HG03039 (cell line): Measurements from ENCODE around the gene DPYSL3.
A peak's percentile ranks its signal among the peaks of the same experiment; 100 is the strongest.

Experiments used
- ATAC-seq: cut with Tn5 transposase; IDR thresholded peaks from one replicate; pipeline ENCODE4 v1.9.1; 2021; ENCODE audit warnings: mild to moderate bottlenecking, moderate library complexity; ENCODE audit not compliant: unreplicated experiment

DPYSL3 gene

DNA sequence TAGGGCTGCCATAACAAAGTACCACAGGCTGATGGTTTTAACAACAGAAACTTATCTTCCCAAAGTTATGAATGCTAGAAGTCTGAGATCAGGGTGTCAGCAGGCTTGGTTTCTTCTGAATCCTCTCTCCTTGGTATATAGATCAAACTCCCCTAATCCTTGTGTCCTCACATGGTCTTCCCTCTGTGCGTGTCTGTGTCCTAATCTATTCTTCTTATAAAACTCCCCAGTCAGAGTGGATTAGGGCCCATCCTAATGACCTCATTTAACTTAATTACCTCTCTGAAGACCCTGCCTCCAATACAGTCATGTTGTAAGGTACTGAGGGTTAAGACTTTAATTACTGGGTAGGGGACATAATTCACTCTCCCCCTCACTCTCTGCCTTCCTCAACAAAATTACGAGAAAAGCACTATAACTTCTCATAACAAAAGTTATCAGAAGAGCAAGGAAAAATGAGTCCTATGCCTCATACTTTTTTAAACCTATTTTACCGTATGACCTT, 68.6 kb downstream of the DPYSL3 start:
- ATAC-seq, result no peak

DNA sequence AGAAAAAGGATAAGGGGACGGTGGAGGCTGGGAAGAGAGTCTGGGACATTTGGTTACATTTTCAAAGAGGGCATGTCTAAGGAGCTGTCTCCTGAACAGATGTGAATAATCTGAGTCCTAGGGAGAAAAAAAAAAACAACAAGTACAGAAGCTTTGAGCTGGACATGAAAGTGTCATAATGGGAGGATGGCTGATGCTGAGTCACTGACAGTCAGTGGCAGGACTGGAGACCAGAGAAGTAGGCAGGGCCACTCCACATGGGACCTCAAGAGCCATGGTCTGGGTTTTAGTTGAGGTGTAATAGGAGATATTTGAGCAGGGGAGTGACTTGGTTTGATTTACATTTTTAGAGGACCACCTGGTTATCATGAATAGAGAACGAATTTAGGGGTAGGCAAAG, 70.6 kb downstream of the DPYSL3 start:
- ATAC-seq, result no peak

DNA sequence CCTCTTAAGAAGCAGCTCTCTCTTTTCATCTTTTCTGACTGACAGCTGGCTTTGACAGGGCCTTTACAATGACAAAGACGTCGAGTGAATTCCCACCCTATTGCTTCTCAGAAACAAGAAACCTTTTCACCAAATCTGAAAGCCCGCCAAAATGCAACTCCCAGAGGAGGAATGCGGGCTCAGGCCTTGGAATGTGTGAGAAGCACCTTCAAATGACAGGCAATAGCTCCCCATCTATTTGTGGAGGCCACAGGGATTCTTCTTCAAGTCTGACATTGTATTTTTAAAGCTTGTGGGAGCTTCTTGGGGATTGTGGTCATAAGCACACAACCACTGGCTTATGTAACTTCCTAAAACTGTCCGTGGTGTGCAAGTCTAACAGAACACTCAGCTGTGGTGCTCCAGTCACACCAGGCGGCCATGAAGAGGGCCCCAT, 72.7 kb downstream of the DPYSL3 start:
- ATAC-seq, result no peak

DNA sequence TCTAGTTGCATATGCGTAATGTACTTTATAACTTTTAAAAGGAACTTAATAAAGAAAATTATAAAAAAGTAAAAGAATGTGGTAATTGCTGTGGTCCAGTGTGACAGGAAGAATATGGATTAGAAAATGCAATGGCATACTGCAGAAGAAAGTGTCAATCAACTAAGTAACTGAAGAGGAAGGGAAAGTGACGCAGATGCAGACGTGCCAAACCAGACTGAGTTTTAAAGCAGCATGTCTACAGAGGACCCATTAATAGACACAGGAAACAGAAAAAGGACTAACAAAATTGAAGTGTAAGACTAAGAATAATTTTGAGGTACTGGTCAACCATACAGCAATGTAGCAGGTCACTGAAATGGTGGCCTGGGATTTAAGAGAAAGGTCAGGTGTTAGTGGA, 73.3 kb downstream of the DPYSL3 start:
- ATAC-seq, result no peak

DNA sequence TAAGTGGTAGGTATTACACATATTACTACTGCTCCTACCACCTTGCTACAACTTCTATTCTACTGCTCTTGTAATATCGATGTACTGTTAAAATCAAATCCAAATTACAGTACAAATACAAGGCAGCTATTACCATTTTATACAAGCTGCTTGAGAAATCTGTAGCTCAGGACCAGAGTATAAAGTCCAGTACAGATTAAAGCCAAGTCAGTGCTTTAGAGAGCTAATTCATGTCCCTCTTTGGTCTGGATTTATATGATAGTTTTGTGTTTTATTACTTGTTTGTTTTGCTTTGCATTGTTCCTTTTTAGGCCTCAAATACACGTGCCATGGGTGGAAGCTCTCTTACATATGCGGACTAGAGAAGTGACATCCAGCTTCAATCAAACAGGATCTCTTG, 75.8 kb downstream of the DPYSL3 start:
- no peak for ATAC-seq

DNA sequence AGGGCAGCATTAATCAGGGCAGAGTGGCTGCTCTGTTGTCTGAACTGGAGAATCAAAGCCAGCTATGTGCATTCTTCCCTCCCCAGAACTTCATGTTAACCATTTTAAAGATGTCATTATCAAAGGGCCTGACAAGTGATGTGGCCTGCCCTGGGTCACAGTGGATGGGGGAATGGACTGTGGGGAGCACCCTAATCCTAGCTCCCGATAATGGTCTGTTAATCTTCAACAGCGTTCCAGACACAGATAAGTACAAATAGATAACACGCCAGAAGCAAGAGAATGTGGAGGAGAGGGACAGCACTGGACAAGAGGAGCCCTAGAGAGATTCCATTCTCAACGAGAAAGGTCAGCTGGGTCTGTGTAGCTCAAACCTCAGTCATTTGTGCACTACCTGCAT, 77.5 kb downstream of the DPYSL3 start:
- no peak for ATAC-seq

DNA sequence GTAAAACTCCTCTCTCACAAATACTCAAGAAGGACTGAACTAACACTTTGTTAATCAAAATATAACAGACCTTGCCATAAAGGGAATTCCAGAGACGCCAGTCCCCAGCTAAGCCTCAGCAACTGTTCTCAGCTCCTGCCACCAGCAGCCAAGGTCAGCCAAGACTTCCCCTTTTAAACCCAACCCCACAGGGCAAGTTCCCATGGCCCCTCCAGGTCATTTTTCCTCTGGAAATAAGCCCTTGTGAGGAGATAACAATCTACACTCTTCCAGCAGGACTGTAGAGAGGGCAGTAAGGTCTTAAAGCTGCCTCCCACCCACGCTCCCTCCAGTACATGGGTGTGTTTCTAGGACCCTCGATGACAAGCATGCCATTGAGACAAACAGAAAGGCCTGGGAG, 78.3 kb downstream of the DPYSL3 start:
- ATAC-seq, result no peak

DNA sequence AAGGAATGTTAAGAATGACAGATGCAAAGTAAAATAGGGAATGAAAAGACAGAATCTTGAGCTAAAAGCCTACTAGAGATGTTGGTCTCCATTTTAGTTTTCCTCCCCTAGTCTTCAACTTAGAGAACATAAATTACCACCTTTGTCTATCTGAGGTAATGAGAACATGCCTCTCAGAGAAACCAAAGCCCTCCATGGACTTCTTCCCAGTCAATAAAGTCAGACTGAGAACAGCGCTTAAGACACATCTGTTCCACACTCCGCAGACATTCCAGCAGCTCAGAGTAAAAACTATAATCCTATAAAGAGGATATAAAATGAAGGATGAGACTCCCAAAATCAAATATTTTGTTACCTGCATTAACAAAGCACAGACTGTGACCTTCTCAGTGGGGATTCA, 79.2 kb downstream of the DPYSL3 start:
- ATAC-seq, result no peak

DNA sequence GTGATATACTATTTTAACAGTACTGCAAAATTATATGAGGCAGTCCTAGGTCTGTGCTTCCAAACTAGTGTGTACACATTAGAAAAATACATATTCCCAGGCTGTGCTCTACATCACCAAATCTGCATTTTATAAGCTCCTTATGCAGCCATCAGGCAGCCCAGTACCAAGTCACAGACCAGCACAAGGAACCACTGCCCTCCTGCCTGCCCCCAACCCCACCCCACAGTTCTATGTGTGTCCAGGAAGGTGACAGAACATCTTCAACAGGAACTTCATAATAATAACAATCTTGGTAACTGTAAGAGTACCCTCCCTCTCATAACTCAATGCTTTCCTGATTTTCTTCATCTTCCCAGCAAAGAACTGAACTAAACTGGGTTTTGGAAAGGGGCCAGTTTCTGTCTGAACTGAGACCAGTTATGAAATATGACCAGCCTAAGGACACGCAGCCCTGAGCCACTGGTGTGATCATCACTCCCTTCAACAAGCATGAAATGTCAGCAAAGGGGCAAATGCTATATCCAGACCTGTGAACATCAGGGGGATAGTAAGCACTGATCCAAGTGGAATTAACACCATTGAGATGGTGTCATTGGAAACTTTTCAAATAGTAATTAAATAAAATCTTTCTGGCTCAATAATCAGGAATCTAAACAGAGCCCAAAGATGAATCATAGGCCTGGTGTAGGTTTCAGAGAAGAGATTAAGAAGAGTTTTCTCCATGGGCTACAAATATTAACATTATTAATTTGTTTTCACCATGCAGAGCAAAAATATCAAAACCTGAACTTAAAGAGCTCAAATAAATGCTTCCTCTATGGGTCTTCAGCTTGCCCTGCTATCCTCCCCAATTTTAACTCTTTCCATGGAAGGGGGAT, 82.1 kb downstream of the DPYSL3 start:
- ATAC-seq, result no peak

DNA sequence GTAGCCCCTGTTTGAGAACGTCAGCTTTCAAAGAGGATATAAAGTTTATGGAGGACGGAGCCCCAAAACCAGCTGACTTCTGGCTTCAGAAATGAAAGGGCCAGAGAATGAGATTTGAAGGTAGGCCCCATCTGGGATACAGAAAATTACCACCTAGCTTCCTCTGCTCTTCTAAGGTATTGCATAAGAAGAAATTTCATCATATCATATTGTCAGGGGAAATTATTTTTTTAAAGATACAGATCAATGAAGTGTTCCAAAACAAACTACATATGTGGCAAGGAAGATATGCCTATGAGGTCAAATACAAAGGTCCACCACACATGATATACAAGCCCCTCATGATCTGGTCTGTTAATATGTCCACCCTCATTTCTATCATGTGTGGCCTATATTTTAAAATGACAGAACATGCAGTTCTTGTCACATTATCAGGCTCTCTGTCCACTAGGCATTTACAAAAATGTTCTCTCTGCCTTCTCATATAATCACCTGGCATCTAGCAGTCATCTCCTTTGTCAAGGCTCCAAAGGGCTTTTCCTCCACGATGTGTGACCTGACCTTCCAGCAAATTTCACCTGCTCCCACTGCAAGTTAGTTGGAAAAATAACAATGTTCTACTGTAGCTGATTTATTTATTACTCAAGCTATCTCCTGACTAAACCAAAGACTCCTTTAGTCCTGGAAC, 83.1 kb downstream of the DPYSL3 start:
- no peak for ATAC-seq

DNA sequence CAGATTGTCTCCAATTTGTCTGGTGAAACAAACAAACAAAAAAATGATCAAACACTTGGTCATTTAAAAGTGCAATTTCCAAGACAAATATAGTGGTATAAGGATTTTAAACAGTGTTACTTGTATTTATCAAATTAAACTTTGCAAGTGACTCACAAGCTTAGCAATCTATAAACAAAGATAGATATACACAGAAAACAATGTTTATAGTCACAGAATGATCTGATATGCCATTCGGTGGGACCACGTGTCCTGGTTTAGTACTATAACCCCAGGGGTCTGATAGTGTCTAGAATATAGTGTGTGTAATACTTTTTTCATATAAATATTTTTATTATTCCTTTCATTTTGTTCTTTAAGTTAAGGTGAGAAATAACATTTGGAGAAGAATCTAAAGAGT, 91.3 kb downstream of the DPYSL3 start:
- no peak for ATAC-seq

DNA sequence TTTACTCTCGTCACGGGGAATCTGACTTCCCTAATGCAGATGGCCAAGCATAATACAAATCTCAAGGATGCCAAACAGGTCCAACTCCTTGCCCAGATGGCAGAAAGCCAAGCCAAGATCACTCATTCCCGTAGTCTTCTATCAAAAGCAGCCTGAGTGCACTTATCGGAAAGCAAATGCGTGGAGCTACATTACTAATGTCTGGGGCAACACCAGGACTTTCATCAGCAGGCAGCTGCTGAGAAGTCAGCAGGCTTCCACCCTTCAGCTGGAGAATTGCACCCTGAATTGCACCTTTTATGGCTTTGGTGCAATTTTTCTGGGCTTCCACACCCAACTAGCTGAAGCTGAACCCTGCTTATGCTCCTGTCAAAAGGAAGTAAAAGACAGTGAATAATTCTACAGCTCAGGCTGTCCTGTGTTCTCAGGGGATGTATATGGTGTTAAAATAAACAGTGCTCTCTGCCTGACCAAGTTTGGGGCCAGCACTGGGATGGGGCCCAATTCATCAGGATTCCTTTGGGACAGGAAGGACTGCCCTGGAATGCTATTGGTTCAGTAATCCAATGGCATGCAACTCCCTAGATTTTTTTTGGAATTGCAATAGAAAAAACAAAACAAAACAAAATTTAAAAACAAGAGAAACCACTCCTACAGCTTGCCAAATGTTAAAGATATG, 92.6 kb downstream of the DPYSL3 start:
- no peak for ATAC-seq

DNA sequence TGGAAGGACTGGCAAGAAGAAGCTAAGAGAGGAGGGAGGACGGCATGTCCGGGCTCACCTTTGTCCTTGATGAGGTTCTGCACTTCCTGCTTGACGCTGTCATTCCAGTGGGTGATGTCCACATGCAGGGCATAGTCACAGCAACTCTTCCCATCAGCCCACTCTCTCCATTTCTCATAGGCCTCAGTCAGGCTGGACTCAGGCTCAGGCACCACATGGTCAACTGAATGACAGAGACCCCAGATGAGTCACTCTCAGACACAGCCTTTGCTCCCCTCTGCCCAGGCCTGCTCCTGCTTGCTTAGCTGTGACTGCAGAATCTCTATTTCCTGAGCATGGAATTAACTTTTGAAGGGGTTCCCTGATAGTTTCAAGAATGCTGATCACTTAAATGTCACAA, 94.2 kb downstream of the DPYSL3 start:
- no peak for ATAC-seq

DNA sequence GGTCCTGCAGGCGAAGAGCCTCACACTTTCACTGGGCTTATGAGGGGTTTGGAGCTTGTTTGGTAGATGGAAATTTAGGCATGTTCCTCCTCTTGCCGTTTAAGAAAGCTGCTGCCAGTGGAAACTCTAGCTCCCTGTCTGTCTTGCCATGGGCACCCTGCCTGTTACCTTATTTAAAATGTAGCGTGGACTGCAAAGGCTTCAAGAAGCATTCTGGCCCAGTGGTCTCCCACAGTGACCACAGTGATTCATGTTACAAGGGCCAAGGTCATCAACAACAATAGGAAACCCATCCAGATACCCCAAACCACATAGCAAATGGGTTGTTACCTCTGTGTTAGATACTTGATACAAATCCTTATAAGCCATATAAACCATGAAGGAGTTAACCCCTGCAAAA, 96.6 kb downstream of the DPYSL3 start:
- no peak for ATAC-seq

DNA sequence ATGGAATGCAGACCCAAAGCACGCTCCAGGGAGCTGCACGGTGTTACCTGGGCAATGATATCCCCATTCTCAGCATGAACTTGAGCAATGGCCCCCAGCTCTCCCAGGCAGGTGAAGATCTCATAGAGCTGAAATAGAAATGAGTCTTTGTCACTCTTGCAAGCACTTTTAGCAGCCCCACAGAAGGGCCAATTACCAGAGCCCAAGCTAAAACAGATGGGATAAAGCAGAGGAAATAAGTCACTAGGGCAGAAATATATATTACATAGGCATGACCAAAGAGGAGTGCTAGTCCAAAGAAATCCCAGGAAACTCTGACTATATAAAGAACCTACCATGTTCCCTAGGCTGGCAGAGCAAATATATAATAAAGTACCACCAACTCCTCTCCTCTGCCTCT, 97.3 kb downstream of the DPYSL3 start:
- no peak for ATAC-seq

DNA sequence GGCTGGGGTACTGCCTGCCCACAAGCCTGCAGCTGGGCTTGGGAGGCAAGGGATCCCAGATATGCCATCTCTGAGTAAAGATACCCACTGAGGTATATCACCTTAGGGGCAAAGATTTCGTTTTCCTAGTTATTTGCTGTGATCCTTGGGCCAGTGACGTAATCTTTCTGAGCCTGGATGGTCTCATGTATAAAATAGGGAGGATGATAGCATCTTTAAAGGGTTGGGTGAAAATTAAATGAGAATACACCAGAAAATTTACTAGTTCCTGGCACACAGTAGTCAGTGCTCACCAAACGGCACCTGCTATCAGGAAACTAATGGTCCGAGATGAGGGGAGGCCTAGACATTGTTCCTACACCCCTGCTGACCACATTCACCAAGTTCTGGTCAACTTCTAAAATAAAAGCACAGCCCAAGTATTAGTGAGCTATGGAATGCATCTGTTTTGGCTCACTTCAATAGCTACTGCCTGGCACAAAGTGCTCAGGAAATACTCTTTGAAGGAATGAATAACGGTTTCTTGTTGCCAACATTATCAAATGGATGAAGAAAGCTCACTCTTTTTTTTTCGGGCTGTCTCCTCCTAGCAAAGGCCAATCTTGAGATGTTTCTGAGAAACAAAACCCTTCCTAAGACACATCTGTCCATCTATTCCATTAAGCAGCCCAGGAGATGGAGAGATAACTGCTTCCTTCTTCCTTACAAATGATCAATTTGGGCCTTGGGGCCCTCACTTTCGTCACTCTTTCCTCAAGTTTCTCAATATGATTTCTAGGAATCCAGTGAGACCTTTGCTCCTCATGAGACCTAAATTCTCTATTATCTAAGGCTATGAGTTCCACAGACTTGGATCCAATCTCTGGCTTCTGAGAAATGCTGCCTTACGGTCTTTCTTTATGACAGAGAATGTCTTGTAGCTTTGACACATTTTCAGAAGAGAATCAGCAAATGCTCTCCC, 98.2 kb downstream of the DPYSL3 start:
- ATAC-seq, result no peak

DNA sequence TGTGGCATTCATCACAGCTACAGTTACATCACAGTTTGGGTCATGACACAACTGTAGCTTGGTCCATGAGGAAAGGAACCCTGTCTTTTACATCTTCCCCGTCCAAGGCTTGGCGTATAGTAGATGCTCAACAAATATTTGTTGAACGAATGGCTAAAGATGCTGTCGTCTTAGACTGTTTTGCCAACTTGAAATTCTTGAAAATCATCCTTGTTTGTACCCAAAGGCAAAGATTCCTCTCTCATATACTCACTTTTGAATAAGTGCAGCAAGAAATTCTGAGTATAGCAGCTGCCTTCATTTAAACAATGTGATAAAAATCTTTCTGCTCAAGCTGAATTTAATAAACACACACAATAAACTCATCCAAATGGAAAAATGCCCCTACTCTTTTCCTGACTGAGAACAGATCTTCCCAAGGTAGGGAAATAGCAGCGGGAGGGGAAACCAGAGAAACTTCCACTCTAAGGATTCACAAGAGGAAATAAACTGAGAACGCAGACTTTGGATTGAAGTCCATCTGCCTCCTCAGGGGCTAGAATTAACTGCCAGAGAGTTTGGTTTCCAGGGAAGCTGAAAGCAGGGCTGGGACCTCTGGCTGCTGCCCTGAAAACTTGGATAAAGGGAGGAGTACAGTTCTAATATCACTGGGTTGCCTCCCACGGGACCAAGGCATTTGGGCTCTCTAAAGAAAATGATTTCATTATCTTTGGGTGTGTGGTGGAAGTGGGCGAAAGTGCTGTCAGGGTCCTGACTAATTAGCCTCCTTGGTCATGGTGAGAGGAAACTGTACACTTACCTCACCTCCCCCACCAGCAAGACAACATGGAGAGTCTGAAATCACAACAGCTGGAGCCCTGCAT, 99.1 kb downstream of the DPYSL3 start:
- no peak for ATAC-seq

DNA sequence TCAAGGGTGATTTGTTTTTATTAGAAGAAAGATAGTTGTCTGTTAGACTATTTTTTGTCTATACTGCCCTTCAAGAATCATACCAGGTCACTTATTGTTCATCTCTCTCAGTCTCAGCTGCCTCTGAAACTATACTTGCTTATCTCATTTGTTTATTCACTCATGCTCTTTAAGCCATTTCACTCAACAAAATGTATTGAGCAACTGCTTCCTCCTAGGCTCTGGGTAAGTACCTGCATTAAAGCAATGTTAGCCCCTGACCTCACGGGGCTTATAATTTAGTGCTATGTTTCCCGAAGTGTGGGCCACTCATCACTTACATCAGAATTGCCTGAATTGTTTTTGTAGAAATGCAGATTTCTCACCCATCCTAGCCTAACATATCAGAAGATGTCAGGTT, 100.9 kb downstream of the DPYSL3 start:
- no peak for ATAC-seq

DNA sequence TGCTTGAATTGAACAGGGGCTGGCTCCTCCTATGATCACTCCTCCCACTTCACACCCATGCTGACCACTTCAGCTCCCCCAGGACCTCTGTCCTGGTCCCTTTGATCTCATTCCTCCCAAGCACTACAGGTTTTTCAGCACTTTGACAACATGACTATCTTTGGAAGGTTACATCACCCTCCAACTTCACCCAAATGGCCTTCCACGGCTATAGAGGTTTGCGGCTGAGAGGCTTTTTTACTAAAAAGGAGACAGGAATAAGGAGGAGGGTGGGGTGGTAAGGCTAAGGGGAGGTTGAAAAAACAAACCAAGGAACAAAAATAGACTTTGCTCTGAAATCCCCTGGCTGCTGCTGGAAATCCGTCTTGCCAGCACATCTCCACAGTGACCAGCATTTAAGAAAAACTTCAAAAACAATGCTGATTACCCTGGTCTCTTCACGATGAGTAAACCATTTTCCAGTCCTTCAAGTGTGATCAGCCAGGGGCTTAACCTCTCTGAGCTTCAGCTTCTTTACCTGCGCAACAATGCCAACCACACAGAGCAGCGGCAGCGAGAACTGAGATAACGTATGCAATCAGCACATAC, 102.7 kb downstream of the DPYSL3 start:
- peak; percentile 37 for ATAC-seq
